Ovary (tissue), 9 donors: Measurements from ENCODE around the gene DOK6. TPM values are rescaled to one million over a fixed set of nuclear protein-coding genes. Genes with fewer than 3 reads are reported as not detected.

ENCODE experiments used
- DNase-seq, 5 donors: peaks; one replicate each; pipeline ENCODE4 v3.0.0-alpha.2; 2019 to 2020
- H3K27ac ChIP-seq, 2 donors: fragments of 200-600 bp; one replicate each; pipeline versions ENCODE4 v1.5.1 to v1.8.0; 2019 to 2022
- H3K27me3 ChIP-seq: fragments of 200-600 bp; one replicate; pipeline ENCODE4 v1.8.0; 2022
- H3K36me3 ChIP-seq: fragments of 200-600 bp; sonication (generic); one replicate; pipeline ENCODE4 v1.5.1; 2019
- H3K4me1 ChIP-seq: one replicate; pipeline ENCODE4 v1.8.1; 2013; ENCODE audit warnings: mild to moderate bottlenecking, moderate library complexity; ENCODE audit not compliant: insufficient read depth
- H3K4me3 ChIP-seq: fragments of 200-600 bp; sonication (generic); one replicate; pipeline ENCODE4 v1.5.1; 2017
- H3K9me3 ChIP-seq, 2 donors: fragments of 200-600 bp in 1 of 2; sonication (generic) in 1 of 2; one replicate each; pipeline versions ENCODE4 v1.5.1 to v1.8.1; 2013 to 2019; ENCODE audit warnings: mild to moderate bottlenecking in 1 of 2, moderate library complexity in 1 of 2
- EP300 ChIP-seq: sonication (generic); formaldehyde crosslinking; IDR thresholded peaks from one replicate; pipeline ENCODE4 v1.6.1; 2017; ENCODE audit warnings: antibody characterized with exemption
- POLR2A ChIP-seq: fragments of 450-650 bp; IDR thresholded peaks from one replicate; pipeline ENCODE4 v1.6.1; 2017; ENCODE audit warnings: antibody characterized with exemption, mild to moderate bottlenecking, moderate library complexity
- WGBS, 3 donors: extraction: QIAGEN DNeasy Blood & Tissue Kit in 1 of 3; methylation state at CpG; one replicate each; pipeline versions ENCODE4 v1.1.5 to v1.1.7; 2013 to 2017; 5-methylcytosine and 5-hydroxymethylcytosine counted together
- intact Hi-C, 4 donors: fragments of 100-400 bp; cut with DNase I; formaldehyde crosslinking; loops; one replicate each; pipeline versions ENCODE4 v1.11.0 to v1.15.1; 2022 to 2023
- polyA plus RNA-seq, 2 donors: library from polyadenylated mRNA; stranded (reverse); fragments of 200-250 nt in 1 of 2; fragments of 350-450 nt in 1 of 2; fragmentation: Illumina TruSeq in 1 of 2; extraction: RNeasy Lipid Tissue Mini Kit (QIAGEN cat#74804) in 1 of 2; gene quantifications; one replicate each; pipeline ENCODE4 v1.2.3, GENCODE V29; 2013 to 2014
- total RNA-seq, 7 donors: library from RNA; depleted of rRNA in 2 of 7; stranded (reverse); fragments of >200 nt in 2 of 7; fragmentation: NEBNext Ultra II Directional in 3 of 7; extraction: Animal tissue kit (Norgen Biotek cat#: 25700) in 3 of 7; gene quantifications; one replicate each; pipeline versions ENCODE4 v1.1.0 to v1.2.4, GENCODE V29; 2016 to 2023
- TF ChIP-seq, protein P1 (sequence below), 3 donors: fragments of 450-650 bp in 2 of 3; fragments of 200-600 bp in 1 of 3; IDR thresholded peaks; one replicate each; pipeline versions ENCODE4 v1.5.1 to v1.8.0; 2016 to 2022; ENCODE audit warnings: antibody characterized with exemption in 3 of 3, mild to moderate bottlenecking in 1 of 3
- donor health status: DM: no; HTN: no; CAD: no; lungs with moderate emphysema.
- donor health status: DM: no; HTN: no; CAD: no.
- donor health status: Bipolar disorder and iron deficiency.
- donor health status: DM: yes; HTN: yes; CAD: no.
- donor health status: DM: no; HTN: no; CAD: no.
- donor health status: DM: yes; HTN: yes; CAD: no.

Gene DOK6
- total and polyA plus RNA-seq, 9 donors = 1.3 to 4.4 (median 2.8) TPM

DNA sequence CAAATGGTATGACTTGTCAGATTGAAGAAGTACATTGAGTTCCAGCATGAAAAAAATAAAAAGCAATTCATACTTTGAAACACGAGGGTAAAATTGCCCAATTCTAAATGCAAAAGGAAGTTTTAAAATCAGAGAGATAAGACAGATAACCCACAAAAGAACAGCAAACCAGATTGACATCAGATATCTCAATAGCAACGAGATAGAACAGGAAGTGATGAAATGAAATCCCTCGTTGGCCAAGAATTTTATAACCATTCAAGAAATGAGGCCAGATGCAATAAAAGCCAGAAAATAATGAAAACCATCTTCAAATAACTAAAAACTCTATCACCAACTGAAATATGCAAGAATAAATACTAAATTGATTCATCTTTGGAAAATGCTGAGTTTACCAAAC is 374.1 kb downstream of the DOK6 start:
- no peaks in the 10 kb centered on the region for H3K27me3 ChIP-seq
- intact Hi-C loops = no loop called here
- TF ChIP-seq EP300 (no peak), POLR2A (no peak)
- TF ChIP-seq, protein P1, sequence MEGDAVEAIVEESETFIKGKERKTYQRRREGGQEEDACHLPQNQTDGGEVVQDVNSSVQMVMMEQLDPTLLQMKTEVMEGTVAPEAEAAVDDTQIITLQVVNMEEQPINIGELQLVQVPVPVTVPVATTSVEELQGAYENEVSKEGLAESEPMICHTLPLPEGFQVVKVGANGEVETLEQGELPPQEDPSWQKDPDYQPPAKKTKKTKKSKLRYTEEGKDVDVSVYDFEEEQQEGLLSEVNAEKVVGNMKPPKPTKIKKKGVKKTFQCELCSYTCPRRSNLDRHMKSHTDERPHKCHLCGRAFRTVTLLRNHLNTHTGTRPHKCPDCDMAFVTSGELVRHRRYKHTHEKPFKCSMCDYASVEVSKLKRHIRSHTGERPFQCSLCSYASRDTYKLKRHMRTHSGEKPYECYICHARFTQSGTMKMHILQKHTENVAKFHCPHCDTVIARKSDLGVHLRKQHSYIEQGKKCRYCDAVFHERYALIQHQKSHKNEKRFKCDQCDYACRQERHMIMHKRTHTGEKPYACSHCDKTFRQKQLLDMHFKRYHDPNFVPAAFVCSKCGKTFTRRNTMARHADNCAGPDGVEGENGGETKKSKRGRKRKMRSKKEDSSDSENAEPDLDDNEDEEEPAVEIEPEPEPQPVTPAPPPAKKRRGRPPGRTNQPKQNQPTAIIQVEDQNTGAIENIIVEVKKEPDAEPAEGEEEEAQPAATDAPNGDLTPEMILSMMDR (IDR thresholded peaks at IDR 0.05) = no peak

DNA sequence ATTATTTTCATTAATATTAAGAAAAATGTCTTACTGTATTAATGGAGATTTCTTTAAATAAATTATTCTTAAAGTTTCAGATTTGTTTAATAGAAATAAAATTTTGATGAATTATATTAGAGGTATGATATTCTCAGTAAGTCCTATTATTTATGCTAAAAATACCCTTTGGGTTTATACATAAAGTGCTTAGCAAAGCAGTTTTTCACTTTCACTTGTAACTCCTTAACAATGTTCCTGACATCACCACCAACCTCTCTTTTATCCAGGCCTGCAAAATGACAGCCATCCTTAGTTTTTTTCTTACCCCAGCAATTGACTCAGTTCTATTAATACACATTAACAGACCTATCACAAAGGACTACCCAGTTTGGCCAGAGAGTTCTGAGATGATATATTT is 376.6 kb downstream of the DOK6 start:
- Histone ChIP-seq H3K27me3 (no peaks in the 10 kb centered on the region), H3K36me3 (no peaks in the 10 kb centered on the region), H3K4me3 (no peak overlapping the region), H3K4me1 (no peaks in the 10 kb centered on the region), H3K27ac (no peak overlapping the region), H3K9me3 (no peaks in the 10 kb centered on the region)
- intact Hi-C loops = no loop called here
- no peak for DNase-seq
- TF ChIP-seq POLR2A (no peak), EP300 (no peak)
- TF ChIP-seq, protein P1 (IDR thresholded peaks at IDR 0.05) = no peak

More for the DNA sequence above, 374.1 kb downstream of the DOK6 start:
- Histone ChIP-seq H3K27ac (no peak overlapping the region), H3K36me3 (no peaks in the 10 kb centered on the region), H3K4me3 (no peak overlapping the region), H3K9me3 (no peaks in the 10 kb centered on the region), H3K4me1 (no peaks in the 10 kb centered on the region)
- DNase-seq = no peak
- WGBS, 3 donors = 68 to 77% (median 73%) methylated on average over 3 of the region's 3 CpGs

DNA sequence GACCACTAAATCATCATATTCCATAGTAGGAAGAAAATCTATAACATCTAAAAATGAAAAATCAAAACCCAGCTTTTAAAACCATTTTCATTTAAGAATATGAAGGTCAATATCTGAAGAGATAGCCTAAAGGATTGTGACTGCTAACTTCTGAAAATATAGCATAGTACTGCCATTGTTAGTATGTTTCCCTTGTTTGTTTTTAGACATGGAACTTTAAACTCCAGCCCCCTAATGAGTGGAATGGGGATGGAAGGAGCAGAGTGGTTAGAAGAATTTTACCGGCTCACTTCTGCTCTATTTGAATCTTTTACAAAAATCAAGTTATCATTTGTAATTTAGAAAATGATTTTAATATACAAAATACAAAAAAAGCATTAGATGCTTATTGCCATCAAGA is 378.0 kb downstream of the DOK6 start:
- Histone ChIP-seq H3K4me3 (no peak overlapping the region), H3K4me1 (no peaks in the 10 kb centered on the region), H3K27me3 (no peaks in the 10 kb centered on the region), H3K36me3 (no peaks in the 10 kb centered on the region), H3K27ac (no peak overlapping the region), H3K9me3 (no peaks in the 10 kb centered on the region)
- TF ChIP-seq POLR2A (no peak), EP300 (no peak)
- TF ChIP-seq, protein P1 (IDR thresholded peaks at IDR 0.05) = no peak
- intact Hi-C loops = no loop called here
- DNase-seq = no peak
- WGBS, 3 donors = 94 to 99% (median 97%) methylated on average over 1 of the region's 1 CpG

DNA sequence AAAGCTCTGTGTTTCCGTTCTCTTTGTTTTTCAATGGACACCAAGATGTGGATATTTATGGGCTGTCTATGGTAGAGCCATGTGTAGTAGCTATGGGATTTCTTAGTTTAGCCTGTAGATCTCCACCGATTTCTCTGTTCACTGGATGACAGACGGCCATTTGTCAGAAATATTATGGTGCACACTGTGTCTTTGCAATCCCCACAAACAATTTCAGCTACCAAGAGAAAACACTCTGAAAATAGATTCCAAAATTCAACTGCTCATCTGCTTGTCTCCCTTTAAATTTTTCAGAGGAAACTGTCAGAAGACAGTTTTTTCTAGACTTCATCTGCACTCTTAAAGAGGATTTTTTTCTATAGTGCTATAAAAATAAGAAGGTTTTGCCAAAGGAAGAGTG is 380.2 kb downstream of the DOK6 start:
- Histone ChIP-seq H3K27ac (no peak overlapping the region), H3K36me3 (no peaks in the 10 kb centered on the region), H3K4me1 (no peaks in the 10 kb centered on the region), H3K9me3 (no peaks in the 10 kb centered on the region), H3K27me3 (no peaks in the 10 kb centered on the region), H3K4me3 (no peak overlapping the region)
- DNase-seq = no peak
- intact Hi-C loops = no loop called here
- TF ChIP-seq, protein P1 (IDR thresholded peaks at IDR 0.05) = no peak
- TF ChIP-seq POLR2A (no peak), EP300 (no peak)
- WGBS, 3 donors = 90 to 97% (median 92%) methylated on average over 3 of the region's 3 CpGs

DNA sequence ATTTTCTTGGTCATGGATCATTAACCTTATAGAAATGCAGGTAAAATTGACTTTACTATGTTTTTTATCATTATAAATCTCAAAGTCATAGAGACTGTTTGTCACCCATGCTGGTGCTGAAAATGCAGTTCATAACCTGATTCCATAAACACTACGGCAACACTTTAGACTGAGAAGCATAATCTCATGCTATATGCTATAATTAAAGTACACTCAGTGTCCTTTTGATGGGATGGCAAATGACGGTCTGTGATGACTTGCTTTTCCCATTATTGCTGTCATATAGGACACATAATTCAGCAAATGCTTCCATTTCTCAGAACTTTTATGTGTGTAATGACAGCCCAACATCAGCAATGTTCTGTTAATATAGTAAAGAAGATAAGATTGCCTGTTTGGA is 384.1 kb downstream of the DOK6 start:
- DNase-seq = no peak
- WGBS, 3 donors = 96 to 99% (median 99%) methylated on average over 2 of the region's 2 CpGs
- no peaks in the 10 kb centered on the region for H3K27me3 ChIP-seq

More for the DNA sequence above, 384.1 kb downstream of the DOK6 start:
- Histone ChIP-seq H3K36me3 (no peaks in the 10 kb centered on the region), H3K9me3 (no peaks in the 10 kb centered on the region), H3K27ac (no peak overlapping the region), H3K4me3 (no peak overlapping the region), H3K4me1 (no peaks in the 10 kb centered on the region)
- no peak for TF ChIP-seq POLR2A
- no peak for TF ChIP-seq EP300
- TF ChIP-seq, protein P1 (IDR thresholded peaks at IDR 0.05) = no peak
- intact Hi-C loops = no loop called here
